GF-D8 (cell line): Measurements from ENCODE around the gene SYT10.
"Not testable (repeated sequence)": the region's sequence is repeated elsewhere in the genome, so short reads cannot be mapped to it uniquely, and the experiment has no call there.

Experiments used
- DNase-seq: peaks from one replicate; lab custom pipeline; 2025; lab: John Stamatoyannopoulos, UW

Gene SYT10

GRCh38 chr12:33331961-33332398 lies 107.6 kb downstream of the SYT10 start:
- DNase-seq = not testable (repeated sequence)

- no peak for DNase-seq
These were observed 108.7 kb downstream of the SYT10 start for GRCh38 chr12:33330940-33331339.
